Fibroblast of upper back skin (primary cell): ENCODE results near the gene STAT2.
A peak's percentile ranks its signal among the peaks of the same experiment; 100 is the strongest.
"Not testable (repeated sequence)": the region's sequence is repeated elsewhere in the genome, so short reads cannot be mapped to it uniquely, and the experiment has no call there.

Experiments used
- DNase-seq: peaks from one replicate; pipeline ENCODE4 v3.0.0-alpha.2; 2013

Gene STAT2

GRCh38 chr12:56361487-56362129 is 1.7 kb upstream of the STAT2 start:
- DNase-seq, result no peak

GRCh38 chr12:56358836-56359532 is 923 bp downstream of the STAT2 start:
- peak; percentile 85 for DNase-seq

- no peak for DNase-seq
Observed at GRCh38 chr12:56351325-56351724, 8.6 kb downstream of the STAT2 start.

- no peak for DNase-seq
Observed at GRCh38 chr12:56350662-56351061, 9.2 kb downstream of the STAT2 start.

- no peak for DNase-seq
Observed at GRCh38 chr12:56348776-56349175, 11.1 kb downstream of the STAT2 start.

GRCh38 chr12:56347255-56347654 is 12.7 kb downstream of the STAT2 start:
- not testable (repeated sequence) for DNase-seq

GRCh38 chr12:56346675-56347074 is 13.2 kb downstream of the STAT2 start:
- DNase-seq, result no peak

- not testable (repeated sequence) for DNase-seq
Observed at GRCh38 chr12:56342290-56342689, 17.6 kb downstream of the STAT2 start.

GRCh38 chr12:56341616-56342015 is 18.3 kb downstream of the STAT2 start:
- no peak for DNase-seq

GRCh38 chr12:56339158-56339422 is 20.8 kb downstream of the STAT2 start:
- DNase-seq, result no peak

GRCh38 chr12:56338308-56339157 is 21.4 kb downstream of the STAT2 start, which contains the start of gene IL23A:
Gene IL23A, plus strand, starts transcription at chr12:56338884. Its CDS starts 161 bp downstream, at chr12:56339045.
- peak; percentile 24 for DNase-seq

- DNase-seq, result no peak
Observed at GRCh38 chr12:56337753-56338251, 22.1 kb downstream of the STAT2 start.

- no peak for DNase-seq
Observed at GRCh38 chr12:56336361-56337167, 23.3 kb downstream of the STAT2 start.

- not testable (repeated sequence) for DNase-seq
Observed at GRCh38 chr12:56335527-56335926, 24.4 kb downstream of the STAT2 start.

- DNase-seq, result no peak
Observed at GRCh38 chr12:56334490-56334793, 25.5 kb downstream of the STAT2 start.

- peak; percentile 99 for DNase-seq
Observed at GRCh38 chr12:56333679-56334489, 26.0 kb downstream of the STAT2 start, which contains the start of gene PAN2. Gene PAN2, minus strand, starts transcription at chr12:56334000. Its CDS starts 906 bp downstream, at chr12:56333094.

GRCh38 chr12:56333197-56333678 is 26.7 kb downstream of the STAT2 start:
- no peak for DNase-seq

- DNase-seq, result no peak
Observed at GRCh38 chr12:56332512-56333196, 27.3 kb downstream of the STAT2 start.

- no peak for DNase-seq
Observed at GRCh38 chr12:56330936-56331490, 28.9 kb downstream of the STAT2 start.

- no peak for DNase-seq
Observed at GRCh38 chr12:56326533-56326932, 33.4 kb downstream of the STAT2 start.

- DNase-seq, result no peak
Observed at GRCh38 chr12:56326126-56326525, 33.8 kb downstream of the STAT2 start.
